Measurements from ENCODE around the gene MAF.

DNA sequence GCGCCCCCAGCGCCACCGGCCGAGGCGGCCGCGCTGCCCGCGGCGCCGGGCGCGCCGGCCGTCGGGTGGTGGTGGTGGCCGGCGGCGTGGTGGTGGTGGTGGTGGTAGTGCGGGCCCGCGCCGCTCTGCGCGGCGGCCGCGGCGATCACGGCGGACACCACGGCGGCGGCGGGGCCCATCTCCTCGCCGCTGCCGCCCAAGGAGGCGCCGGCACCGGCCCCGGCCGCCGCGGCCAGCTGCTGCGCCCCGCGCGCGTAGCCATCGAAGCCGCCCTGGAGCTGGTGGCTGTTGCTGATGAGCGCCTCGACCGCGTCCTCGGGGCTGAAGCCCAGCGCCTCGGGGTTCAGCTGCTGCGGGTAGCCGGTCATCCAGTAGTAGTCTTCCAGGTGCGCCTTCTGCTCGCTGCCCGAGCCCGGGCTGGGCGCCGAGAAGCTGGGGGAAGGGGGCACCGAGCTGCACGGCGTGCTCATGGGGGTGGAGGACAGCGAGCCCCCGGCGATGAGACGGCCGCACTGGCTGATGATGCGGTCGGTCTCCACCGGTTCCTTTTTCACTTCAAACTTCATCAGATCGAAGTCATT is 1.2 kb downstream of the MAF start:
- no peak for TF ChIP-seq CTCF (IDR thresholded peaks at IDR 0.05 in 8 of 11, conservative IDR thresholded peaks at IDR 0.05 in 3 of 11)
- TF ChIP-seq POLR2AphosphoS5 (IDR thresholded peaks at IDR 0.05), result no peak
- TF ChIP-seq POLR2A (IDR thresholded peaks at IDR 0.05), result no peak
